Activated T-helper 17 cell treated with anti-CD3 and anti-CD28 coated beads, Interleukin-2, amount 50 U/mL, for 72 hours (primary cell): ENCODE results near the gene CWF19L2. TPM values are rescaled to one million over a fixed set of nuclear protein-coding genes. Genes with fewer than 3 reads are reported as not detected.

Experiments used
- ATAC-seq: fragments of 150-1000 bp; cut with Tn5 transposase; replicated peaks from 2 replicates; pipeline ENCODE4 v1.10.0; 2021; ENCODE audit warnings: mild to moderate bottlenecking, moderate library complexity
- H3K27ac Mint-ChIP-seq: one replicate; pipeline ENCODE4 v1.8.0; 2022; ENCODE audit warnings: mixed read lengths
- H3K27me3 Mint-ChIP-seq: one replicate; pipeline ENCODE4 v1.8.0; 2022; ENCODE audit warnings: mixed read lengths
- H3K36me3 Mint-ChIP-seq: one replicate; pipeline ENCODE4 v1.8.0; 2022; ENCODE audit warnings: low read depth, mild to moderate bottlenecking, mixed read lengths
- H3K4me1 Mint-ChIP-seq: one replicate; pipeline ENCODE4 v1.8.0; 2022; ENCODE audit warnings: mixed read lengths
- H3K4me3 Mint-ChIP-seq: one replicate; pipeline ENCODE4 v1.8.0; 2022; ENCODE audit warnings: mild to moderate bottlenecking, mixed read lengths
- H3K9me3 Mint-ChIP-seq: one replicate; pipeline ENCODE4 v1.8.0; 2022; ENCODE audit warnings: mixed read lengths
- total RNA-seq, 2 donors: library from RNA; stranded (reverse); gene quantifications; one replicate each; pipeline ENCODE4 v1.2.3, GENCODE V29; 2022

CWF19L2 gene
- total RNA-seq, 2 donors from 2014 or later, result 14.3 to 15.1 TPM

GRCh38 chr11:107307991-107308390 lies 149.6 kb downstream of the CWF19L2 start:
- H3K27ac Mint-ChIP-seq, result no peak overlapping the region
- ATAC-seq, result no peak
- peaks cover 4% of the 10 kb centered on the region for H3K9me3 Mint-ChIP-seq
- H3K4me3 Mint-ChIP-seq, result no peak overlapping the region
- peaks cover 86% of the 10 kb centered on the region for H3K36me3 Mint-ChIP-seq
- H3K4me1 Mint-ChIP-seq, result no peaks in the 10 kb centered on the region
- no peaks in the 10 kb centered on the region for H3K27me3 Mint-ChIP-seq

- ATAC-seq, result no peak
- Mint-ChIP-seq H3K36me3 (peaks cover 71% of the 10 kb centered on the region), H3K4me3 (no peak overlapping the region), H3K9me3 (peaks cover 9% of the 10 kb centered on the region), H3K27ac (no peak overlapping the region), H3K4me1 (no peaks in the 10 kb centered on the region), H3K27me3 (no peaks in the 10 kb centered on the region)
Measured at GRCh38 chr11:107301878-107302277, 155.7 kb downstream of the CWF19L2 start.

GRCh38 chr11:107293677-107294344 lies 163.8 kb downstream of the CWF19L2 start:
- no peak overlapping the region for H3K4me3 Mint-ChIP-seq
- H3K27me3 Mint-ChIP-seq, result no peaks in the 10 kb centered on the region
- H3K36me3 Mint-ChIP-seq, result peaks cover 63% of the 10 kb centered on the region
- ATAC-seq, result no peak
- H3K9me3 Mint-ChIP-seq, result peaks cover 24% of the 10 kb centered on the region
- H3K4me1 Mint-ChIP-seq, result no peaks in the 10 kb centered on the region
- no peak overlapping the region for H3K27ac Mint-ChIP-seq

GRCh38 chr11:107282195-107282594 lies 175.4 kb downstream of the CWF19L2 start:
- no peak for ATAC-seq
- H3K9me3 Mint-ChIP-seq, result peaks cover 21% of the 10 kb centered on the region
- H3K4me1 Mint-ChIP-seq, result no peaks in the 10 kb centered on the region
- no peak overlapping the region for H3K4me3 Mint-ChIP-seq
- H3K36me3 Mint-ChIP-seq, result no peaks in the 10 kb centered on the region
- H3K27ac Mint-ChIP-seq, result no peak overlapping the region
- H3K27me3 Mint-ChIP-seq, result no peaks in the 10 kb centered on the region

Other genes with a start within 250 kb of the CWF19L2 start
- gene ALKBH8, start 107.9 kb upstream of the CWF19L2 start, total RNA-seq, result 1 to 10 TPM; 5.5 to 9.9 TPM
- not detected for gene ELMOD1, start 133.3 kb upstream of the CWF19L2 start, total RNA-seq